ENCODE measurements around the gene TPCN1.

DNA sequence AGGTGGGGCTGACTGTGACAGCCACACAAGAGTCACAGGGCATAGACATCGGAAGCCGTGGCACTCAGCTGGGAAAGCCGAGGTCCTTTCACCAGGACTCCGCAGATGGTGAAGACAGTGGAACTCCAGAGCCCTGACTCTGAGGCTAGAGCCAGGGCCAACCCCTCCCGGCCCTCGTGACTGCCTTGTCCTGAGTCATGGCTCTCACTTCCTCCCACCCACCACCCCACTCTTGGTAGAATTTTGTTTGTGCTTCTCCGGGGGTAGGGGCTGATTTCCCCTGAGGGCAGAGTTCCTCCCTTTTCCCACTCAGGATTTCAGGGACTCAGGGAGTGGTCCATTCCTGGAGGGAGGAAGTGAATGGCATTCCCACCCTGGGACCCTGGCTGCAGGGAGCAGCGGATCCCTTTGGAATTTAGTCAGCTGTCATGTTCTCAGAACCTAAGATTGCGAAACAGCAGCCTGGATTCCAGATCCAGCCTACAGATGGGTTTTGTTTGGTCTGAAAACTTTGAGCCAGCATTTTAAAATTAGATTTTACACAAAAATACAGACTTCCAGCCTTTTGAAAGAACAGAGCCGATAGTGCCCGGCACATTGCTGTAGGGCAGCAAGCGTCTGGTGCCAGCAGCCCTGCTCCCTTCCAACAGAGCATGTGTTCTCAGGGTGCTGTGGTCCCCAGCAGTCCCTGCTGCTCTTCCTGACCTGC is 50.7 kb downstream of the TPCN1 start:
- TF ChIP-seq POLR2AphosphoS5 (IDR thresholded peaks at IDR 0.05; ENCODE audit: borderline replicate concordance, low read depth, low read length), result no peak
- TF ChIP-seq EZH2 (IDR thresholded peaks at IDR 0.05), result no peak
- no peak for TF ChIP-seq FOXP2 (optimal IDR thresholded peaks at IDR 0.05; ENCODE audit: control extremely low read depth, extremely low read length, insufficient read depth)
